Cardiac muscle cell (in vitro differentiated cells and primary cell): Measurements from ENCODE around the gene SLC50A1. TPM values are rescaled to one million over a fixed set of nuclear protein-coding genes. Genes with fewer than 3 reads are reported as not detected.

Experiments used
- DNase-seq, 2 donors: peaks; one replicate each; pipeline versions ENCODE4 v3.0.0 to v3.0.0-alpha.2; 2010 to 2017; ENCODE audit warnings: low read depth in 1 of 2, low spot score in 1 of 2
- H3K27ac ChIP-seq: fragments of 200-600 bp; sonication (generic); 2 replicates; pipeline ENCODE4 v1.5.1; 2016
- H3K27me3 ChIP-seq: fragments of 200-600 bp; sonication (generic); 2 replicates; pipeline ENCODE4 v1.6.0; 2016; ENCODE audit warnings: control low read depth
- H3K36me3 ChIP-seq: fragments of 200-600 bp; sonication (generic); 2 replicates; pipeline ENCODE4 v1.5.1; 2016; ENCODE audit warnings: control low read depth
- H3K4me1 ChIP-seq: fragments of 200-600 bp; sonication (generic); 2 replicates; pipeline ENCODE4 v1.8.1; 2017; ENCODE audit warnings: low read depth, mild to moderate bottlenecking, mixed run types
- H3K4me3 ChIP-seq: fragments of 200-600 bp; sonication (generic); 2 replicates; pipeline ENCODE4 v1.5.1; 2016; ENCODE audit warnings: mild to moderate bottlenecking
- H3K9me3 ChIP-seq: fragments of 200-600 bp; sonication (generic); 2 replicates; pipeline ENCODE4 v1.5.1; 2017; ENCODE audit warnings: low read depth, mild to moderate bottlenecking, control low read depth
- CTCF ChIP-seq: IDR thresholded peaks from 2 replicates; pipeline ENCODE4 v1.5.1; 2012; ENCODE audit warnings: low read depth, mild to moderate bottlenecking, low read length
- polyA plus RNA-seq: library from polyadenylated mRNA; unstranded; fragments of >200 nt; fragmentation: Nextera tagmentation; extraction: Ambion mirVana; gene quantifications from 2 replicates; pipeline ENCODE4 v1.2.1, GENCODE V29; 2016
- total RNA-seq: library from RNA; depleted of rRNA; stranded (reverse); fragments of >200 nt; gene quantifications from 2 replicates; pipeline ENCODE4 v1.2.3, GENCODE V29; 2016

Gene SLC50A1
- total and polyA plus RNA-seq, 2 experiments from 2014 or later = 18.4 to 50.7 TPM

DNA sequence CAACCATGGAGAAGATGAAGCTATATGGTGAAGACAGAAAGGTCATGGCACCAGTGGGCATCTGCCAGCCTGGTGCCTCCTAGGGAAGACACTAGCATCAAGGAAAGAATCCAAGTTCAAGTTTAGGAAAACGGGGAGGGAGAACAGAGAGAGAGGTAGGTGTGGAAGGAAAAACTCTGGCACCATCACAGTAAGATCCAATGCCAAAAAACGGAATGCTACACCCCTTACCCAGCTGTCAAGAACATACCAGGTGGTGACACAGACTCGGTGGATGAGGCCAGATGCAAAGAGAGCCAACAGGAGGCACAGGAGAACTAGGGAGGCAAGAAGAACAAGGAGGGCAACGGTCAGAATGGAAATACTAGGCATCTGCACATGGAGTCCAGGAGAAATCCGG, 33.9 kb downstream of the SLC50A1 start:
- no peak for DNase-seq
- Histone ChIP-seq H3K27me3 (peaks cover 5% of the 10 kb centered on the region), H3K9me3 (no peaks in the 10 kb centered on the region), H3K4me1 (peaks cover 5% of the 10 kb centered on the region), H3K4me3 (no peak overlapping the region), H3K27ac (no peak overlapping the region), H3K36me3 (peaks cover 3% of the 10 kb centered on the region)
- no peak for TF ChIP-seq CTCF

DNA sequence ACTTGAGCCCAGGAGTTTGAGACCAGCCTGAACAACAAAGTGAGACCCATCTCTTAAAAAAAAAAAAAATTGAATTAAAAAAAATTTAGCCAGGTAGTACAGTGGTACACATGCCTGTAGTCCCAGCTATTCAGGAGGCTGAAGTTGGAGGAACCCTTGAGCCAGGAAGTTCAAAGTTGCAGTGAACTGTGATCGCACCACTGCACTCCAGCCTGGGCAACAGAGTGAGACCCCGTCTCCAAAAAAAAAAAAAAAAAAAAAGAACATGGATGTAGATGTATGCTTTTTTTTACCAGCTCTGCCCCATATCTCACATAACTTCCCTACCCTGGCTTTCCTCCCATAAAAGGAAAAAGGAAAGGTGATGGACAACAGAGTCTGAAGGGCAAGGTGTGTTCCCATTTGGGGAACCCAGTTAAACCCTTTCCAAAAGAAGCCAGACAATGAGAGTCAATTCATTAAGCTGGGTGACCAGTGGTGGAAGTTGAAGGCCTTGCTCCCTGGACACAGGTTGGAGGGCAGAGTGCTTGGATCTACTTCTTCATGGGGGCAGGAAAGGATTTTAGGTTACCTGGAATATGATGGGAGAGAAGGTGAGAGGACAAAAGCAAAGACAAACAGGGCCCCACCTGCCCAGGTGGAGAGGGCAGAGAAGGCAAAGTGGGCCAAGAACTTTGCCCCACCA, 34.6 kb downstream of the SLC50A1 start:
- TF ChIP-seq CTCF = no peak
- H3K27ac ChIP-seq = no peak overlapping the region
- peaks cover 6% of the 10 kb centered on the region for H3K27me3 ChIP-seq
- peaks cover 3% of the 10 kb centered on the region for H3K36me3 ChIP-seq
- no peak for DNase-seq
- peaks cover 5% of the 10 kb centered on the region for H3K4me1 ChIP-seq
- H3K4me3 ChIP-seq = no peak overlapping the region
- no peaks in the 10 kb centered on the region for H3K9me3 ChIP-seq

DNA sequence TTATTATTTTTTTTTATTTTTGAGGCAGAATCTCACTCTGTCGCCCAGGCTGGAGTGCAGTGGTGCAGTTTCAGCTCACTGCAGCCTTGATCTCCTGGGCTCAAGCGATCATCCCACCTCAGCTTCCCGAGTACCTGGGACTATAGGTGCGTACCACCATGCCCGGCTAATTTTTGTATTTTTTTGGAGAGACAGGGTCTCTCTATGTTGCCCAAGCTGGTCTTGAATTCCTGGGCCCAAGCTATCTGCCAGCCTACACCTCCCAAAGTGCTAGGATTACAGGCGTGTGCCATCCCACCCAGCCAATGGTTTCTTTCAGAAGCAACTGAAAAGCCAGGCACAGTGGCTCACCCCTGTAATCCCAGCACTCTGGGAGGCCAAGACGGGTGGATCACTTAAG, 35.2 kb downstream of the SLC50A1 start:
- TF ChIP-seq CTCF = no peak
- no peak overlapping the region for H3K4me3 ChIP-seq
- DNase-seq = no peak

DNA sequence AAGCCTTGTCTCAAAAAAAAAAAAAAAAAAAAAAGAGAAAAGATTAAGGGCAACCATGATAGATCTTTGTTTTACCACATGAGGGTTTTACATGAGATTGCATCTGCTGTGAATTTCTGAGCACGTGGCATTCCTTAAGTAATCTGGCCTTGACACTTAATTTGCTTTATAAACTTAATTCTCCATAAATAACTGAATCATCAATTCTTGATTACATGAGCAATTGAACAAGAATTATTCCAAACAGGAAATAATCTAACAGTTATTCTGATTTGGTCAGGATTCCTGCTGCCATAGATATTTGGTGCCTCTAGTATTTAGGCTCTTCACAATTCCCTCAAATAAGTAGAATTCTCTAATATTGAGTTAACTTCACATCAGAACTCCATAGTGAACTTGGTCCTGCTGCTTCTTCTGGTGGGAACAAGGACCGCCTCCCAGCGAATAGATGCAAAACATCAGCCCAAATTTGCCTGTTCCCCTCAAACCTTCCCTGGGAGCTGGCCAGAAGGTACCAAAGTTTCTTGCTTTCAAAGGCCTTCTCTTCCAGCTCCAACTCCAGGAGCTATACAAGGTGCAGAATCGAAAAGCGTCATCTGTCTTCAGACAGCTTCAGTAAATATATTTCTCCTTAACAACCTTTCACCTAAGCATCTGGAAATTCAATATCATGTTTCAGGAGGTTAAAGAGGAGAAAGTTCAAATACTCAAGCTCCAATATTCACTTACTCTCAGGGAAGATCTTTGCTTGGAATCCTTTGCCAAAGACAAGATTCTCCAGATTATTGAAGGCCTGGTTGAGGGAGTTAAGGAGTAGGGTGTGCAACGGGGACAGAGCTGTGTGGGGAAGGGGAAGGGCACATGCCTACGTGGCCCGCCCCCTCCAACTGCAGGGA, 36.4 kb downstream of the SLC50A1 start:
- Histone ChIP-seq H3K4me1 (peaks cover 5% of the 10 kb centered on the region), H3K4me3 (peak overlapping the region; percentile 74), H3K27ac (peak overlapping the region; percentile 87), H3K27me3 (peaks cover 6% of the 10 kb centered on the region), H3K9me3 (no peaks in the 10 kb centered on the region), H3K36me3 (peaks cover 3% of the 10 kb centered on the region)
- no peak for DNase-seq
- no peak for TF ChIP-seq CTCF

More for the DNA sequence above, 35.2 kb downstream of the SLC50A1 start:
- H3K36me3 ChIP-seq = peaks cover 3% of the 10 kb centered on the region
- H3K27me3 ChIP-seq = peaks cover 6% of the 10 kb centered on the region
- H3K9me3 ChIP-seq = no peaks in the 10 kb centered on the region
- peaks cover 5% of the 10 kb centered on the region for H3K4me1 ChIP-seq
- H3K27ac ChIP-seq = no peak overlapping the region

DNA sequence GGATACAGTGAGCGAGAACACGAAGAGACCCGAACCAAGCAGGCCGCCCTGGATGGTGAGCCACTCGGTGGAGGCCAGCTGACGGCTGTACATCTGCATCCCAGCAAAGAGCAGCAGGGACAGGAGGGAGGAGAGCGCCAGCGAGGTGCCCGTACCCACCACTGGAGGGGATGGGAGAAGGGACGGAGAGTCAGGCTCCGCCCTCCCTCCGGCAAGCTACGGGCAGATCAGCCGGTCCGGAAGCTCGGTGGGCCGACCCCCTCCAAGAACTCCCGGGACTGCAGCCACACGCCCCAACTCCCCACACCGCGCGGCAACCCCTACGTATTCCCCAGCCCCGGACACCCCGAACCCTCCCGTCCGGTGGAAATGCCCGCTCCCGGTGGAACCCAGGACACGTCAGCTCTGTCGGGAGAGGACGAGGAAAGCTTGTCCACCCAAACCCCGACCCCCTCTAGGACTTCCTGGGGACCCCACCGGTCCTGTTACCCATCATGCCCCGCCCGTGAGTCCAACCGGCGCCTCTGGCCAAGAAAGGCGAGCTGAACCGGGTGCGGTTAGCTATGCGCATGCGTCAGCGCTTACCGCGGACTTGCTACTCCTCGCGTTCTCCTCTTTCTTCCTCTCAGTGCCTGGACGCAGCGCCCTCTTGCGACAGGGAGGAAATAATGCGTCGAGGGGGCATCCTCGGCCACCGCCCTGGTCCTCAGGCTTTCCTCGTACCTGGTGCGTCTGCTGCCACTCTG, 37.3 kb downstream of the SLC50A1 start, which contains the start of gene KRTCAP2:
KRTCAP2 (minus strand) TSS at position 573 of the 746 bp plus-strand sequence; CDS start at position 493, 80 bp downstream.
- no peaks in the 10 kb centered on the region for H3K9me3 ChIP-seq
- H3K27ac ChIP-seq = peak within 1 kb of the TSS; percentile 87
- TF ChIP-seq CTCF = peak; percentile 93
- peaks cover 5% of the 10 kb centered on the region for H3K4me1 ChIP-seq
- H3K36me3 ChIP-seq = peaks cover 3% of the 10 kb centered on the region
- DNase-seq = peak; percentile 96 to 97
- peaks cover 6% of the 10 kb centered on the region for H3K27me3 ChIP-seq
- H3K4me3 ChIP-seq = peak within 1 kb of the TSS; percentile 74
